ENCODE measurements around the gene DONSON. TPM values are rescaled to one million over a fixed set of nuclear protein-coding genes. Genes with fewer than 3 reads are reported as not detected.

Gene DONSON
- polyA plus RNA-seq, 3 donors = 0.94 to 8.6 (median 1.5) TPM

DNA sequence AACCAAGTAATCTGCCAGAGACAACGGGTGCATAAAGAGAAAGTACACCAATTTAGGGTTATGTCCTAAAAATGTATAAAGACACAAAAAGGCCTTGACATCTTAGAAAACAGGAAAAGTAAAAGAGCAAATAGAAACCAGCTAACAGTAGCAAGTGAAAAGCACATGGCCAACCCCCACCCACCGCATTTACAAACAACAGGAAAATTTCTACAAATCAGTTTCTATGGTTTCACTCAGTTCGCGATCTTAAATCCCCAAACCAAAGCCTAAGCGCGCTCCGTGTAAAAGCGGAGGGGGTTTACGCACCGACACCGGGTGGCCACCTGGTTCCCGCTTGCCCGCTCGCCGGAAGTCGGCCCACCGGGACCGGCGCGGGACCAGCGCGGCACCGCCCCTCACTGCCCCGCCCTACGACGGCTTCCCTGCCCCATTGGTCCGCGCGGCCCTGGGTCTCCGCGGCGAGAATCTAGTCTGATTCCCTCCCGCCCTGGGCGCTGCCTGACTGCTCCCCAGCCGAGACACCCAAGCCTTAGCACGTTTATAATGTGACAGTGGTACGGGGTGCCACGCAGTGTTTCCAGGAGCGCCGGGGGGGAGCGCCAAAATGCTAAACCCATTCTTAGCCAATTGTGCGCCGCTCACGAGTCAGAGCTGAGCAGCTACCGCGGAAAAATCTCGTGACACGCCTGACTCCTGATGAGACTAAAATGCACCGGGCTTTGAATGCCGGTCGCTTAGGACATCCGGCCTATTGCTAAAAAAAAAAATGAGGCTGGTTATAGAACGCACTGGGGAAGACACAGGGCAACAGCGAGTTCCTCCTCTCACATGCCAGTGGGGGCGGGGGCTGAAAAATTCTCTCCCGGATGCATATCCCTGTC lies 46.5 kb downstream of the DONSON start, which contains the start of gene GART:
Gene GART, minus strand, starts transcription at position 362 of the 884 bp plus-strand sequence. CDS start 2,802 bp downstream, outside the sequence.
- Mint-ChIP-seq H3K36me3 (peaks cover 21 to 30% of the 10 kb centered on the region in 2 donors), H3K4me3 (peak within 1 kb of the TSS; percentile 84 to 97), H3K27me3 (ENCODE audit: low read depth in 3 of 3) (no peaks in the 10 kb centered on the region), H3K27ac (peak within 1 kb of the TSS; percentile 99 to 100 (median 100)), H3K4me1 (peaks cover 36% of the 10 kb centered on the region), H3K9me3 (peaks cover 0 to 2% (median 0%) of the 10 kb centered on the region in 7 donors)
- peaks cover under 1 to 32% of the 10 kb centered on the region in 2 donors for H3K36me3 ChIP-seq (replicated peaks in 1 of 2; ENCODE audit: control insufficient read depth in 1 of 2, insufficient read depth in 2 of 2, low read length in 2 of 2)
- H4K20me1 ChIP-seq (ENCODE audit: insufficient read depth, low read length) = peaks cover 39% of the 10 kb centered on the region
- TF ChIP-seq CTCF (IDR thresholded peaks at IDR 0.05) = no peak
- intact Hi-C loops (cut with micrococcal nuclease) = loop anchor here (2.0 to 10.0 kb wide), 6 partner anchors 45 to 770 kb away; partner anchors contain the start of genes CRYZL1 (in 2 of the 2), DONSON (in 1 of the 2), ITSN1 (in 1 of the 2) and PAXBP1 (in 1 of the 2)
- peak within 1 kb of the TSS; percentile 98 to 100 for H3K27ac ChIP-seq (ENCODE audit: low read depth in 1 of 2, low read length in 2 of 2)
- H3K79me2 ChIP-seq (ENCODE audit: insufficient read depth, low read length) = peaks cover 85% of the 10 kb centered on the region
- H3K9ac ChIP-seq (ENCODE audit: insufficient read depth, low read length, poor library complexity, severe bottlenecking) = peak within 1 kb of the TSS; percentile 97
- no peaks in the 10 kb centered on the region for H3K9me3 ChIP-seq (replicated peaks in 1 of 2; ENCODE audit: control insufficient read depth in 1 of 2, insufficient read depth in 1 of 2, low read length in 2 of 2)
- WGBS (ENCODE audit: insufficient coverage) = 0% methylated on average over 55 of the region's 56 CpGs
- H2AFZ ChIP-seq (ENCODE audit: insufficient read depth, low read depth, low read length, poor library complexity, severe bottlenecking) = peak within 1 kb of the TSS; percentile 66
- peaks cover 26 to 38% of the 10 kb centered on the region in 2 donors for H3K4me1 ChIP-seq (ENCODE audit: control insufficient read depth in 1 of 2, insufficient read depth in 2 of 2, low read length in 2 of 2)
- H3K4me2 ChIP-seq (replicated peaks; ENCODE audit: extremely low read depth, low read length, poor library complexity, severe bottlenecking) = peak within 1 kb of the TSS; percentile 80
- no peaks in the 10 kb centered on the region for H3K27me3 ChIP-seq (ENCODE audit: control insufficient read depth in 2 of 2, insufficient read depth in 2 of 2, low read length in 2 of 2)
- peak; percentile 66 to 79 (median 66) for DNase-seq
- H3K4me3 ChIP-seq (replicated peaks in 1 of 3; ENCODE audit: low read depth in 2 of 3, low read length in 3 of 3) = peak within 1 kb of the TSS; percentile 79 to 89 (median 88)

- DNase-seq = peak in 1 of 3 donors; percentile 13
- WGBS (ENCODE audit: insufficient coverage) = 54% methylated on average over 12 of the region's 19 CpGs
- Mint-ChIP-seq H3K27me3 (ENCODE audit: low read depth in 3 of 3) (no peaks in the 10 kb centered on the region), H3K4me1 (peaks cover 36% of the 10 kb centered on the region), H3K27ac (peak overlapping the region; percentile 99 to 100 (median 100)), H3K9me3 (peaks cover 0 to 2% (median 0%) of the 10 kb centered on the region in 7 donors), H3K36me3 (peaks cover 25 to 27% of the 10 kb centered on the region in 2 donors), H3K4me3 (peak overlapping the region; percentile 84 to 97)
- no peaks in the 10 kb centered on the region for H3K27me3 ChIP-seq (ENCODE audit: control insufficient read depth in 2 of 2, insufficient read depth in 2 of 2, low read length in 2 of 2)
- H3K4me2 ChIP-seq (replicated peaks; ENCODE audit: extremely low read depth, low read length, poor library complexity, severe bottlenecking) = peak overlapping the region; percentile 79
- peaks cover 4 to 32% of the 10 kb centered on the region in 2 donors for H3K36me3 ChIP-seq (replicated peaks in 1 of 2; ENCODE audit: control insufficient read depth in 1 of 2, insufficient read depth in 2 of 2, low read length in 2 of 2)
- peak overlapping the region; percentile 97 for H3K9ac ChIP-seq (ENCODE audit: insufficient read depth, low read length, poor library complexity, severe bottlenecking)
- intact Hi-C loops (cut with micrococcal nuclease) = loop anchor here (5.0 to 10.0 kb wide), 4 partner anchors 46 to 769 kb away; partner anchors contain the start of genes CRYZL1 (in 1 of the 2), DONSON (in 1 of the 2), ITSN1 (in 1 of the 2) and PAXBP1 (in 1 of the 2)
- peaks cover 83% of the 10 kb centered on the region for H3K79me2 ChIP-seq (ENCODE audit: insufficient read depth, low read length)
- H3K9me3 ChIP-seq (replicated peaks in 1 of 2; ENCODE audit: control insufficient read depth in 1 of 2, insufficient read depth in 1 of 2, low read length in 2 of 2) = no peaks in the 10 kb centered on the region
- no peak for TF ChIP-seq CTCF (IDR thresholded peaks at IDR 0.05)
- H3K4me1 ChIP-seq (ENCODE audit: control insufficient read depth in 1 of 2, insufficient read depth in 2 of 2, low read length in 2 of 2) = peaks cover 26 to 38% of the 10 kb centered on the region in 2 donors
- peak overlapping the region; percentile 66 for H2AFZ ChIP-seq (ENCODE audit: insufficient read depth, low read depth, low read length, poor library complexity, severe bottlenecking)
- peak overlapping the region; percentile 98 to 100 for H3K27ac ChIP-seq (ENCODE audit: low read depth in 1 of 2, low read length in 2 of 2)
- peaks cover 32% of the 10 kb centered on the region for H4K20me1 ChIP-seq (ENCODE audit: insufficient read depth, low read length)
- H3K4me3 ChIP-seq (replicated peaks in 1 of 3; ENCODE audit: low read depth in 2 of 3, low read length in 3 of 3) = peak overlapping the region; percentile 70 to 89 (median 79)
Observed at GRCh38 chr21:33541105-33541711, 47.3 kb downstream of the DONSON start.

All from CD14-positive monocyte (primary cell).